ENCODE data around the gene PALMD.

The PALMD gene

DNA sequence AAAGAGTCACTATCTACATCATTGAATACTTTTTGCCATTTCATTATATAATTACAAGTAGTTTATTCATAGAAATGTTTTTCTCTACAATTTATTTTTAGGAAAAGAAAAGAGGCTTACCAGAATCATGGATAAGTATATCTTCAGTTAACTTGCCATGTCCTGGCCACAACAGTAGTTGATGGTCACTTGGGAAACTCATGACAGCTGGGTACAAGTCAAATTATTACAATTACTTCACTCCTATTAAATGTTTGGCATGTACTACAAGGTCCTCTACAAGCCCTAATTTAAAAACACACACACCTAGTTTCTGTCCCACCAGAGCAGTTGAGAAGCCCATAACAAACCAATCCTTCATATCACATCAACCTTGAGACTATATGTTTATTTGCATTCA lies 29.4 kb downstream of the PALMD start:
- H3K4me1 ChIP-seq (ENCODE audit: control insufficient read depth, insufficient read depth, low read length) = no peaks in the 10 kb centered on the region
- H3K36me3 ChIP-seq (ENCODE audit: control insufficient read depth, insufficient read depth, low read length) = no peaks in the 10 kb centered on the region
- H3K9me3 ChIP-seq (ENCODE audit: control insufficient read depth, insufficient read depth, low read length) = no peaks in the 10 kb centered on the region
- no peak overlapping the region for H3K9ac ChIP-seq (ENCODE audit: low read depth, low read length)
- H3K27ac ChIP-seq (ENCODE audit: low read depth, low read length) = no peak overlapping the region
- H3K4me3 ChIP-seq (ENCODE audit: low read depth, low read length) = no peak overlapping the region
- H3K27me3 ChIP-seq (ENCODE audit: control insufficient read depth, insufficient read depth, low read length) = no peaks in the 10 kb centered on the region

DNA sequence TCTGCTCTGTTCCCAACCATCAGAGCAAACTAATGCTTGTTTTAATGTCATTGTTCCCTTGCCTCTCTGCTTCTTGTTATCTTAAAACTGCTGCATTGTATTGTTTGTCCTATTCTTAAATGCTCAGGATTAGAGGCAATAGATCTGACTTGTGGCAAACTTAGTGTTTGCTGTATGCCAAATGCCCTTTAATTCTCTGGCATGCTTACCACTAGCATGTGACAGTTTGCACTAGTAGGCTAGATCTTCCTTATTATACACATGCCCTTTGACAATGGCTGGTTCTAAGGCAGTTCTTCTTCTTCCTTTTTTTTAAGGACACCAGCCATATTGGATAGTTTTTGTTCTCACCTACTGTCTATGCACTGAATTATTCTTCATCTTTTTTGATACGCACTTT lies 30.1 kb downstream of the PALMD start:
- H3K9me3 ChIP-seq (ENCODE audit: control insufficient read depth, insufficient read depth, low read length) = no peaks in the 10 kb centered on the region
- H3K4me3 ChIP-seq (ENCODE audit: low read depth, low read length) = no peak overlapping the region
- no peak overlapping the region for H3K27ac ChIP-seq (ENCODE audit: low read depth, low read length)
- H3K9ac ChIP-seq (ENCODE audit: low read depth, low read length) = no peak overlapping the region
- no peaks in the 10 kb centered on the region for H3K36me3 ChIP-seq (ENCODE audit: control insufficient read depth, insufficient read depth, low read length)
- H3K27me3 ChIP-seq (ENCODE audit: control insufficient read depth, insufficient read depth, low read length) = no peaks in the 10 kb centered on the region
- no peaks in the 10 kb centered on the region for H3K4me1 ChIP-seq (ENCODE audit: control insufficient read depth, insufficient read depth, low read length)

DNA sequence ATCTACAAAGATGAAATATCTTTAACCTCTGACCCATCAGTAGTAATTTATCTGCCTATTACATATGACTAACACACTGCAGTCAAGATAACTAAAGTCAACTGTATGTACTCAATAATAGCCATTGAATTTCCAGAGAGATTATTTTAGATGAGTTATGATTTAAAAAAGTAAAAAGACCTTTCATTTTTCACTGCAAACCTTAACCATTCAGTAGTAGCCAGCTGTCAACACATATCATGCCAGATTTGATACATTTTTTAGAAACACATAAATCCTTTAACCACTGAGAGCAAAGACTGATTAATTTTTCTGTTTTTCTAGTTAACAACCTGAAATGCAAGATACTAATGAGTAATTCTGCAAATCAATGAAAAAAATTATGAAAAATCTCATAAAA lies 31.0 kb downstream of the PALMD start:
- Histone ChIP-seq H3K27me3 (ENCODE audit: control insufficient read depth, insufficient read depth, low read length) (no peaks in the 10 kb centered on the region), H3K36me3 (ENCODE audit: control insufficient read depth, insufficient read depth, low read length) (no peaks in the 10 kb centered on the region), H3K27ac (ENCODE audit: low read depth, low read length) (no peak overlapping the region)

DNA sequence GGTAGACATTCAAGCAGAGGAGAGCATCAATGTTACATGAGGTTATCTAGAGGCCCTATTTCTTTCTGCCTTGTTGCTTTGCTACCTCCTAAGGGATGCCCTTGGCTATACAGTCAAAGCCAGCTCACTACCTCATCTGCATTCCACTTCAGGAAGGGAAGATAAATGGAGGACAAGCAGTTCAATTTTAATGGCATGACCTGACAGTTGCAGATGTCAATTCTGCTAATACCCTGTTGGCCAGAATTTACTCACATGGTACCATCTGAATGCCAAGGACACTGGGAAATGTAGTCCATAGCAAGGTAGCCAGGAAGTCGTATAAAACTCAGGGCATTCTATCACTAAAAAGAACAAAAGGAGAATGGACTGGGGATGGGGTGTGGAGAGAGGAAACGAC lies 31.5 kb downstream of the PALMD start:
- H3K9ac ChIP-seq (ENCODE audit: low read depth, low read length) = no peak overlapping the region
- no peaks in the 10 kb centered on the region for H3K27me3 ChIP-seq (ENCODE audit: control insufficient read depth, insufficient read depth, low read length)
- H3K4me3 ChIP-seq (ENCODE audit: low read depth, low read length) = no peak overlapping the region
- no peaks in the 10 kb centered on the region for H3K4me1 ChIP-seq (ENCODE audit: control insufficient read depth, insufficient read depth, low read length)
- H3K27ac ChIP-seq (ENCODE audit: low read depth, low read length) = no peak overlapping the region
- H3K36me3 ChIP-seq (ENCODE audit: control insufficient read depth, insufficient read depth, low read length) = no peaks in the 10 kb centered on the region
- H3K9me3 ChIP-seq (ENCODE audit: control insufficient read depth, insufficient read depth, low read length) = no peaks in the 10 kb centered on the region

More for the DNA sequence above, 31.0 kb downstream of the PALMD start:
- Histone ChIP-seq H3K9me3 (ENCODE audit: control insufficient read depth, insufficient read depth, low read length) (no peaks in the 10 kb centered on the region), H3K4me3 (ENCODE audit: low read depth, low read length) (no peak overlapping the region), H3K4me1 (ENCODE audit: control insufficient read depth, insufficient read depth, low read length) (no peaks in the 10 kb centered on the region), H3K9ac (ENCODE audit: low read depth, low read length) (no peak overlapping the region)

DNA sequence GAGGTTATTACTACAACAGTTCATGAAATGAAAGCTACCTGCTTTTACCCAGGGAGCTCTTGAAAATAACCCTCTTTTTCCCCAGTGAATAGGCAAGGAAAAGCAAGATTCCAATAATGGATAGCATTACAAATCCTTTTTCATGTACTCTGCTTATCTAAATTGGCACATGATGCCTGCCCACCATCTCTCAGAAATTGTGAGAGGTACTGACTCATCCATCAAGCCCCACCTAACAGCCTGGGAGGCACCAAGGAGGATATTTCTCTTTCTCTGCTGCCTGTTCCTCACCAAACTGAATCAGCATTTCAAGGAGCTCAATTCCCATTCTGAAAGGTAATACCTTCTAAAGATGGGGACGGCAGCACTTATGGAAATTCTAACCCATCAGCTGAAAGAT lies 34.4 kb downstream of the PALMD start:
- H3K27me3 ChIP-seq (ENCODE audit: control insufficient read depth, insufficient read depth, low read length) = no peaks in the 10 kb centered on the region
- no peaks in the 10 kb centered on the region for H3K4me1 ChIP-seq (ENCODE audit: control insufficient read depth, insufficient read depth, low read length)
- H3K27ac ChIP-seq (ENCODE audit: low read depth, low read length) = no peak overlapping the region
- H3K9ac ChIP-seq (ENCODE audit: low read depth, low read length) = no peak overlapping the region
- no peaks in the 10 kb centered on the region for H3K36me3 ChIP-seq (ENCODE audit: control insufficient read depth, insufficient read depth, low read length)
- H3K9me3 ChIP-seq (ENCODE audit: control insufficient read depth, insufficient read depth, low read length) = no peaks in the 10 kb centered on the region
- H3K4me3 ChIP-seq (ENCODE audit: low read depth, low read length) = no peak overlapping the region

DNA sequence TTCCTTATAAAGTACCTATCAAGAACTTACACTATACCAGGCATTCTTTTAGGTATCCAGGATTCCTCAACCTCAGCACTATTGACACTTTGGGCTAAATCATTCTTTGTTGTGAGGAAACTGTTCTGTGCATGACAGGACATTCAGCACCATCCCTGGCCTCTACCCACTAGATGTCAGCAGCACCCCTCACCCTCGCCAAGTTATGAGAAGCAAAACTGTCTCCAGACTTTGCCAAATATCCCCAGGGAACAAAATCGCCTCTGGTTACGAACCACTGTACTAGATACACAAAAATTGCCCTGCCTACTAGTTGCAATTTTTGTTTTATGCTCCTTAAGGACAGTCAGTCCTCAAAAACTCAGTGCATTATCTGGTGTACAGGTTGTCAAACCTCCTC lies 35.7 kb downstream of the PALMD start:
- Histone ChIP-seq H3K4me3 (ENCODE audit: low read depth, low read length) (no peak overlapping the region), H3K36me3 (ENCODE audit: control insufficient read depth, insufficient read depth, low read length) (no peaks in the 10 kb centered on the region), H3K27me3 (ENCODE audit: control insufficient read depth, insufficient read depth, low read length) (no peaks in the 10 kb centered on the region), H3K9ac (ENCODE audit: low read depth, low read length) (no peak overlapping the region), H3K27ac (ENCODE audit: low read depth, low read length) (no peak overlapping the region), H3K4me1 (ENCODE audit: control insufficient read depth, insufficient read depth, low read length) (no peaks in the 10 kb centered on the region), H3K9me3 (ENCODE audit: control insufficient read depth, insufficient read depth, low read length) (no peaks in the 10 kb centered on the region)

DNA sequence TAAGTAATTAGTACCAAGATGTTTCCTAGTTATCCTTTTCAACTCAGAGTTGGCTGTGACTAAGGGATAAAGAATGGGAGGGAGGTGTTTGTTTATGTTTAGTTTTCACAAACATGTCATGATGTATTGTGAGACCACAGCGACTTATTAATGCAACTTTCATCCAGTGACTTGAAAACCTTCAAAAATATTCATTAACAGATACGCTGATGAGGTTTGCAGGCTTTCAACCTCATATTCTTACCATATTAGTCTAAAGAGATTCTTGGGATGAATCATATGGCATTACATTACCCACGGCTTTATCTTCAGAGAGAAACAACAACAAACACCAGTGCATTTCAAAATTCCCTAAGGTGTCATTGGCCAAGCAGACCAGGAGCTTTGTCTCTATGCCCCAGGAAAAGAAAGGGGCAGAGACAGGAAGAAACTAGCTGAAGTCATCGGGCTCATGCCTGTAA lies 36.4 kb downstream of the PALMD start:
- no peak overlapping the region for H3K9ac ChIP-seq (ENCODE audit: low read depth, low read length)
- no peak overlapping the region for H3K4me3 ChIP-seq (ENCODE audit: low read depth, low read length)
- no peak overlapping the region for H3K27ac ChIP-seq (ENCODE audit: low read depth, low read length)
- H3K36me3 ChIP-seq (ENCODE audit: control insufficient read depth, insufficient read depth, low read length) = no peaks in the 10 kb centered on the region
- H3K9me3 ChIP-seq (ENCODE audit: control insufficient read depth, insufficient read depth, low read length) = no peaks in the 10 kb centered on the region
- no peaks in the 10 kb centered on the region for H3K27me3 ChIP-seq (ENCODE audit: control insufficient read depth, insufficient read depth, low read length)
- no peaks in the 10 kb centered on the region for H3K4me1 ChIP-seq (ENCODE audit: control insufficient read depth, insufficient read depth, low read length)

DNA sequence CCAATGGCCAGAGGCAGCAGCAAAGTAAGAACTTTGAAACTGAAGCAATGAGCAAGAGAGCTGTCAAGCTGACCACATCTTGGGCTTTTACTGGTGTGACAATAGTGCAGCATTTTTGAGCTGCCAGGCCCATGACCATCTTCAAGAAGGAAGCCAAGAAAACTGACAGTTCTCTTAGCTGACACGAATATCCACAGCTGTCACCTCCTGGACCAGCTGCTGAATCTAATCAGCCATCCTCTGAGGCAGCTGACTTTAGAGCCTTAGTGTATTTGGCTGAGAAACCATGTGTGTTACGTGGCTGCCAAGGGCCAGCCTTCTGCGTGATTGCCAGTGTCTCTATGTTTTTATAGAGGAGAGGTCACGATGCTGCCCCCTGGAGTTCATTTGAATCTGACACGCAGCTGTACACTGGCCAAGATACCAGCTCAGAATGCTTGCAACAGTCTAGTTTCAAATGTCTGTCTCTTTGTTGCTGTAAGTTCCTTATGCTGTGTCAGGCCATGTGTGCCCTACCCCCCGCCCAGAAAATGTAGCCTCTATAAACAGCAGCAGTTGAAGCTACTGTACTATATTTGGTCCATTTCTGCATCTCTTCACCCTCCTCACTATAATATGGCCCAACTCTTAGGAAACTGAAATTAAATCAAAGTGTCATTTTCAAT lies 39.7 kb downstream of the PALMD start:
- H3K9ac ChIP-seq (ENCODE audit: low read depth, low read length) = no peak overlapping the region
- H3K36me3 ChIP-seq (ENCODE audit: control insufficient read depth, insufficient read depth, low read length) = no peaks in the 10 kb centered on the region
- no peaks in the 10 kb centered on the region for H3K27me3 ChIP-seq (ENCODE audit: control insufficient read depth, insufficient read depth, low read length)
- no peak overlapping the region for H3K4me3 ChIP-seq (ENCODE audit: low read depth, low read length)
- no peak overlapping the region for H3K27ac ChIP-seq (ENCODE audit: low read depth, low read length)
- H3K4me1 ChIP-seq (ENCODE audit: control insufficient read depth, insufficient read depth, low read length) = no peaks in the 10 kb centered on the region
- H3K9me3 ChIP-seq (ENCODE audit: control insufficient read depth, insufficient read depth, low read length) = no peaks in the 10 kb centered on the region

DNA sequence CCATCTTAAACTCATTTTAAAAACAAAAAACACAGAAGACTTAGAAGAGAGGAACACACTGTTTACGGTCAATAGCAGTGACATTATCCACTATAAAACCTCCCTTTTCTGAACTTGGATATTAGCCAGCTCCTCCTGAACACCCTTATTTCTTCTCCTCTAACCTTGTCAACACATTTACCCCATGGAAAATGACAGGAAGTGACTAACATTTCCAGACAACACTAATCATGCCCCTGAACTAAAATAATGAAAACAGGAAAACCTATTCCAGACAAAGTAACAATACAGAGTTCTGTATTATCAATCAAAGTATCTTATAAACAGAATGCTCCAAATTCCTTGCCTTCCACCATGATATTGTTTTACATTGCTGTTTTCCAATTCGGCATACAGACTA lies 45.3 kb downstream of the PALMD start:
- Histone ChIP-seq H3K9ac (ENCODE audit: low read depth, low read length) (no peak overlapping the region), H3K27ac (ENCODE audit: low read depth, low read length) (no peak overlapping the region), H3K27me3 (ENCODE audit: control insufficient read depth, insufficient read depth, low read length) (no peaks in the 10 kb centered on the region), H3K4me3 (ENCODE audit: low read depth, low read length) (no peak overlapping the region), H3K36me3 (ENCODE audit: control insufficient read depth, insufficient read depth, low read length) (no peaks in the 10 kb centered on the region), H3K4me1 (ENCODE audit: control insufficient read depth, insufficient read depth, low read length) (no peaks in the 10 kb centered on the region), H3K9me3 (ENCODE audit: control insufficient read depth, insufficient read depth, low read length) (no peaks in the 10 kb centered on the region)

DNA sequence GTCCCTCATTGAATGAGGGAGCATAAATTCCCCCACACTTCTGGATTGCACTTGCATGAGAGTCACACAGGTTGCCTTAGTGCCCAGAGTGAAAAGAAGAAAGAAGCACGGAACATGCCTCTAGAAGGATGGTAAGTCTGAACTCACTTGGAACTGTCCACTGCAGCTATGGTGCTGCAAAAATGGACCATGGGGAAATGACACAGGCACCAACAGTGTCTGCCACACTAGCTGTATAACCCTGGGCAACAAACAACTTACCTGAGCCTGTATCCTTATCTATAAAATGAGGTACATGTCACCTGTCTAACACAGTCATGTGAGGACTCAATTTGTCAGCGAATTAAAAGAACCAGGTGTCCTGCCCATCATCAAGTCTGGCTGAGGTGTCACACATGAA lies 50.7 kb downstream of the PALMD start:
- Histone ChIP-seq H3K27me3 (ENCODE audit: control insufficient read depth, insufficient read depth, low read length) (no peaks in the 10 kb centered on the region), H3K9me3 (ENCODE audit: control insufficient read depth, insufficient read depth, low read length) (no peaks in the 10 kb centered on the region), H3K4me1 (ENCODE audit: control insufficient read depth, insufficient read depth, low read length) (no peaks in the 10 kb centered on the region), H3K9ac (ENCODE audit: low read depth, low read length) (no peak overlapping the region), H3K27ac (ENCODE audit: low read depth, low read length) (no peak overlapping the region), H3K36me3 (ENCODE audit: control insufficient read depth, insufficient read depth, low read length) (no peaks in the 10 kb centered on the region), H3K4me3 (ENCODE audit: low read depth, low read length) (no peak overlapping the region)

DNA sequence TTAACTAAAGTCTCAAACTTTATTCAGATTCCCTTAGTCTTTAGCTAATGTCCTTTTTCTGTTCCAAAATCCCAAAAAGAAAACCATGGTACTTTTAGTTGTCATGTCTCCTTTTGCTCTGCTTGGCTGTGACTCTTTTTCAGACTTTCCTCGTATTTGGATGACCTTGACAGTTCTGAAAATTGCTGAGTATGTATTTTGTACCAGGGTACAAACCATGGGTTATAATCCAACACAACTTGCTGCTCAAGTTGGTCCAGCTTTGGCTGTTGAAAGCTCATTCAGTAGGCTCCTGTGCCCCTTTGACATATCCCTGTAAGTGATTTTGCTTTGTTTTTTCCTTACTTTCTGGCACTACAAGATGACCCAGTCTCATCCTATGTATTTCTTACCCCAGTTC lies 51.7 kb downstream of the PALMD start:
- H3K4me3 ChIP-seq (ENCODE audit: low read depth, low read length) = no peak overlapping the region
- H3K36me3 ChIP-seq (ENCODE audit: control insufficient read depth, insufficient read depth, low read length) = no peaks in the 10 kb centered on the region
- H3K4me1 ChIP-seq (ENCODE audit: control insufficient read depth, insufficient read depth, low read length) = no peaks in the 10 kb centered on the region
- H3K27me3 ChIP-seq (ENCODE audit: control insufficient read depth, insufficient read depth, low read length) = no peaks in the 10 kb centered on the region
- no peak overlapping the region for H3K9ac ChIP-seq (ENCODE audit: low read depth, low read length)
- H3K27ac ChIP-seq (ENCODE audit: low read depth, low read length) = no peak overlapping the region
- H3K9me3 ChIP-seq (ENCODE audit: control insufficient read depth, insufficient read depth, low read length) = no peaks in the 10 kb centered on the region
